H9 (cell line): Measurements from ENCODE around the gene PPP3CA. TPM values are rescaled to one million over a fixed set of nuclear protein-coding genes. Genes with fewer than 3 reads are reported as not detected.

Experiments
- DNase-seq: peaks from one replicate; pipeline ENCODE4 v3.0.0-alpha.2; 2017
- H2AFZ ChIP-seq: one replicate; pipeline ENCODE4 v1.6.1; 2013; ENCODE audit warnings: mild to moderate bottlenecking, low read length, control low read depth, moderate library complexity
- H2AK5ac ChIP-seq: 2 replicates; pipeline ENCODE4 v1.6.1; 2013; ENCODE audit warnings: low read length, control low read depth, mixed read lengths; ENCODE audit not compliant: insufficient read length
- H2BK120ac ChIP-seq: one replicate; pipeline ENCODE4 v1.6.1; 2013; ENCODE audit warnings: low read depth, mild to moderate bottlenecking, low read length, control low read depth, inconsistent platforms; ENCODE audit not compliant: poor library complexity, severe bottlenecking
- H2BK12ac ChIP-seq: 2 replicates; pipeline ENCODE4 v1.6.1; 2013; ENCODE audit warnings: low read length, control low read depth, mixed read lengths, low read depth; ENCODE audit not compliant: insufficient read length
- H2BK15ac ChIP-seq: 2 replicates; pipeline ENCODE4 v1.6.1; 2013; ENCODE audit warnings: low read depth, low read length, control low read depth
- H2BK20ac ChIP-seq: one replicate; pipeline ENCODE4 v1.6.1; 2013; ENCODE audit warnings: low read depth, mild to moderate bottlenecking, low read length, control low read depth, inconsistent platforms; ENCODE audit not compliant: poor library complexity, severe bottlenecking
- H2BK5ac ChIP-seq: 2 replicates; pipeline ENCODE4 v1.6.1; 2013; ENCODE audit warnings: low read length, control low read depth, mixed read lengths; ENCODE audit not compliant: insufficient read length
- H3K14ac ChIP-seq: 2 replicates; pipeline ENCODE4 v1.6.1; 2013; ENCODE audit warnings: low read length, control low read depth; ENCODE audit not compliant: insufficient read depth
- H3K18ac ChIP-seq: 2 replicates; pipeline ENCODE4 v1.6.1; 2013; ENCODE audit warnings: low read depth, mild to moderate bottlenecking, mixed read lengths, low read length, control low read depth; ENCODE audit not compliant: insufficient read length
- H3K23ac ChIP-seq: 2 replicates; pipeline ENCODE4 v1.6.1; 2013; ENCODE audit warnings: low read length, control low read depth, mixed read lengths, low read depth; ENCODE audit not compliant: insufficient read length
- H3K23me2 ChIP-seq: 2 replicates; pipeline ENCODE4 v1.6.1; 2013; ENCODE audit warnings: low read depth, mild to moderate bottlenecking, mixed read lengths, low read length, control low read depth; ENCODE audit not compliant: insufficient read length, poor library complexity, severe bottlenecking
- H3K27ac ChIP-seq: 2 replicates; pipeline ENCODE4 v1.5.1; 2013; ENCODE audit warnings: low read length, control low read depth, mixed read lengths, low read depth; ENCODE audit not compliant: insufficient read length
- H3K27me3 ChIP-seq: 2 replicates; pipeline ENCODE4 v1.6.1; 2013; ENCODE audit warnings: low read length, control low read depth, inconsistent platforms; ENCODE audit not compliant: insufficient read depth
- H3K4ac ChIP-seq: 2 replicates; pipeline ENCODE4 v1.6.1; 2013; ENCODE audit warnings: low read depth, mild to moderate bottlenecking, control low read depth, inconsistent platforms, low read length, moderate library complexity
- H3K4me1 ChIP-seq: 2 replicates; pipeline ENCODE4 v1.6.1; 2013; ENCODE audit warnings: low read length, control low read depth, inconsistent platforms; ENCODE audit not compliant: insufficient read depth
- H3K4me2 ChIP-seq: 2 replicates; pipeline ENCODE4 v1.6.1; 2013; ENCODE audit warnings: low read length, control low read depth, mixed read lengths; ENCODE audit not compliant: insufficient read length, insufficient read depth
- H3K56ac ChIP-seq: 2 replicates; pipeline ENCODE4 v1.6.1; 2013; ENCODE audit warnings: low read depth, mild to moderate bottlenecking, mixed read lengths, low read length, control low read depth; ENCODE audit not compliant: insufficient read length
- H3K79me1 ChIP-seq: 2 replicates; pipeline ENCODE4 v1.6.1; 2013; ENCODE audit warnings: low read depth, mild to moderate bottlenecking, moderate library complexity, low read length, control low read depth, inconsistent platforms; ENCODE audit not compliant: insufficient read depth, poor library complexity, severe bottlenecking
- H3K79me2 ChIP-seq: 2 replicates; pipeline ENCODE4 v1.6.1; 2013; ENCODE audit warnings: low read length, control low read depth, inconsistent platforms; ENCODE audit not compliant: insufficient read depth
- H3K9ac ChIP-seq: 2 replicates; pipeline ENCODE4 v1.6.1; 2013; ENCODE audit warnings: low read length, control low read depth, mixed read lengths; ENCODE audit not compliant: insufficient read length; ENCODE audit errors: extremely low read depth
- H3K9me3 ChIP-seq: one replicate; pipeline ENCODE4 v1.6.1; 2013; ENCODE audit warnings: low read depth, low read length, inconsistent platforms; ENCODE audit not compliant: control insufficient read depth
- H3T11ph ChIP-seq: one replicate; pipeline ENCODE4 v1.6.1; 2013; ENCODE audit warnings: mild to moderate bottlenecking, low read length, control low read depth, inconsistent platforms
- H4K20me1 ChIP-seq: one replicate; pipeline ENCODE4 v1.6.1; 2013; ENCODE audit not compliant: control insufficient read depth, insufficient read length, insufficient read depth
- H4K5ac ChIP-seq: 2 replicates; pipeline ENCODE4 v1.6.1; 2013; ENCODE audit warnings: low read depth, mild to moderate bottlenecking, mixed read lengths, low read length, control low read depth; ENCODE audit not compliant: insufficient read length
- H4K8ac ChIP-seq: replicated peaks from 2 replicates; pipeline ENCODE4 v1.6.1; 2013; ENCODE audit warnings: low read length, control low read depth, mixed read lengths, low read depth; ENCODE audit not compliant: insufficient read length
- H4K91ac ChIP-seq: 2 replicates; pipeline ENCODE4 v1.6.1; 2013; ENCODE audit warnings: low read depth, mild to moderate bottlenecking, moderate library complexity, mixed read lengths, low read length, control low read depth; ENCODE audit not compliant: insufficient read length
- H3K27ac Mint-ChIP-seq, 3 experiments: 2 replicates in 2 of 3; 3 replicates in 1 of 3; pipeline ENCODE4 v1.8.0; 2020 to 2021; ENCODE audit warnings: mixed read lengths in 3 of 3, mild to moderate bottlenecking in 1 of 3, moderate library complexity in 1 of 3
- H3K27me3 Mint-ChIP-seq: 2 replicates; pipeline ENCODE4 v1.8.0; 2021; ENCODE audit warnings: low read depth, mild to moderate bottlenecking, moderate library complexity, mixed read lengths
- H3K36me3 Mint-ChIP-seq, 3 experiments: 2 replicates in 2 of 3; 3 replicates in 1 of 3; pipeline ENCODE4 v1.8.0; 2020 to 2021; ENCODE audit warnings: low read depth in 3 of 3, mixed read lengths in 3 of 3; ENCODE audit not compliant: insufficient read depth in 1 of 3
- H3K4me1 Mint-ChIP-seq, 2 experiments: 2 replicates each; pipeline ENCODE4 v1.8.0; 2020; ENCODE audit warnings: mixed read lengths in 2 of 2
- H3K4me3 Mint-ChIP-seq, 2 experiments: 2 replicates in 1 of 2; 3 replicates in 1 of 2; pipeline ENCODE4 v1.8.0; 2020 to 2021; ENCODE audit warnings: mild to moderate bottlenecking in 2 of 2, mixed read lengths in 2 of 2, moderate library complexity in 1 of 2
- H3K9me3 Mint-ChIP-seq, 2 experiments: 2 replicates in 1 of 2; 3 replicates in 1 of 2; pipeline ENCODE4 v1.8.0; 2020; ENCODE audit warnings: mild to moderate bottlenecking in 2 of 2, mixed read lengths in 2 of 2, moderate library complexity in 1 of 2
- CTCF ChIP-seq: fragments of 200-600 bp; sonication (generic); conservative IDR thresholded peaks from 3 replicates; pipeline ENCODE4 v1.8.0; 2021; ENCODE audit warnings: antibody characterized with exemption, mild to moderate bottlenecking
- WGBS: extraction: QIAGEN DNeasy Blood & Tissue Kit; methylation state at CpG from one replicate; pipeline ENCODE4 v1.1.7; 2013; ENCODE audit warnings: missing lambda C conversion rate, low lambda C conversion rate, mixed read lengths; ENCODE audit not compliant: insufficient read length; ENCODE audit errors: extremely low coverage; 5-methylcytosine and 5-hydroxymethylcytosine counted together
- total RNA-seq: library from RNA; stranded (reverse); gene quantifications from 2 replicates; pipeline ENCODE4 v1.2.1, GENCODE V29; 2021

The PPP3CA gene
- total RNA-seq, 1 experiment from 2014 or later, result 16.8 TPM

GRCh38 chr4:101055392-101055791, 291.9 kb downstream of the PPP3CA start:
- Mint-ChIP-seq H3K27ac (peak overlapping the region in 2 of 3 experiments; percentile 44 to 84; a peak in 3 of 7 replicates), H3K9me3 (no peaks in the 10 kb centered on the region), H3K4me1 (peaks cover 17 to 23% of the 10 kb centered on the region in 2 experiments), H3K4me3 (no peak overlapping the region), H3K27me3 (no peaks in the 10 kb centered on the region), H3K36me3 (no peaks in the 10 kb centered on the region)
- no peak for TF ChIP-seq CTCF
- no peak overlapping the region for H4K5ac ChIP-seq
- H2BK20ac ChIP-seq, result no peak overlapping the region
- no CpG with 5 or more reads among the region's 2 CpGs for WGBS
- no peak overlapping the region for H3K56ac ChIP-seq
- no peak overlapping the region for H2AFZ ChIP-seq
- H2BK12ac ChIP-seq, result no peak overlapping the region
- no peak overlapping the region for H3T11ph ChIP-seq
- no peak overlapping the region for H3K4ac ChIP-seq
- H3K23ac ChIP-seq, result no peak overlapping the region
- H3K14ac ChIP-seq, result no peak overlapping the region
- H3K27me3 ChIP-seq, result no peaks in the 10 kb centered on the region
- no peaks in the 10 kb centered on the region for H3K23me2 ChIP-seq
- no peak overlapping the region for H2AK5ac ChIP-seq
- H3K9ac ChIP-seq, result no peak overlapping the region
- no peak overlapping the region for H2BK5ac ChIP-seq
- no peak for DNase-seq
- H3K4me2 ChIP-seq, result no peak overlapping the region
- H3K18ac ChIP-seq, result no peak overlapping the region
- no peaks in the 10 kb centered on the region for H3K79me1 ChIP-seq
- H3K27ac ChIP-seq, result no peak overlapping the region
- no peak overlapping the region for H4K8ac ChIP-seq
- H2BK15ac ChIP-seq, result no peak overlapping the region
- H3K79me2 ChIP-seq, result no peaks in the 10 kb centered on the region
- H4K91ac ChIP-seq, result no peak overlapping the region
- H4K20me1 ChIP-seq, result no peaks in the 10 kb centered on the region
- no peaks in the 10 kb centered on the region for H3K4me1 ChIP-seq
- H2BK120ac ChIP-seq, result no peak overlapping the region
- no peaks in the 10 kb centered on the region for H3K9me3 ChIP-seq
